Adipocyte (in vitro differentiated cells): ENCODE results near the gene NPAT.
"Not testable (repeated sequence)": the region's sequence is repeated elsewhere in the genome, so short reads cannot be mapped to it uniquely, and the experiment has no call there.

Experiments used
- DNase-seq: peaks from one replicate; pipeline ENCODE4 v3.0.0-alpha.2; 2015; ENCODE audit warnings: low read depth
- H3K27me3 ChIP-seq: replicated peaks from 2 replicates; pipeline ENCODE4 v1.7.0; 2013; ENCODE audit warnings: mild to moderate bottlenecking, low read length, moderate library complexity; ENCODE audit not compliant: control insufficient read depth, insufficient read depth
- H3K36me3 ChIP-seq: 2 replicates; pipeline ENCODE4 v1.7.0; 2013; ENCODE audit warnings: low read length, mild to moderate bottlenecking, moderate library complexity; ENCODE audit not compliant: control insufficient read depth, insufficient read depth, severe bottlenecking
- H3K4me1 ChIP-seq: 2 replicates; pipeline ENCODE4 v1.7.0; 2013; ENCODE audit warnings: mild to moderate bottlenecking, low read length, moderate library complexity; ENCODE audit not compliant: control insufficient read depth, insufficient read depth
- H3K4me3 ChIP-seq: 2 replicates; pipeline ENCODE4 v1.7.0; 2013; ENCODE audit warnings: mild to moderate bottlenecking, low read length, moderate library complexity
- H3K9ac ChIP-seq: 2 replicates; pipeline ENCODE4 v1.7.0; 2013; ENCODE audit warnings: mild to moderate bottlenecking, low read length, moderate library complexity
- H3K9me3 ChIP-seq: 2 replicates; pipeline ENCODE4 v1.7.0; 2013; ENCODE audit warnings: mild to moderate bottlenecking, low read length, moderate library complexity; ENCODE audit not compliant: control insufficient read depth

Gene NPAT

DNA sequence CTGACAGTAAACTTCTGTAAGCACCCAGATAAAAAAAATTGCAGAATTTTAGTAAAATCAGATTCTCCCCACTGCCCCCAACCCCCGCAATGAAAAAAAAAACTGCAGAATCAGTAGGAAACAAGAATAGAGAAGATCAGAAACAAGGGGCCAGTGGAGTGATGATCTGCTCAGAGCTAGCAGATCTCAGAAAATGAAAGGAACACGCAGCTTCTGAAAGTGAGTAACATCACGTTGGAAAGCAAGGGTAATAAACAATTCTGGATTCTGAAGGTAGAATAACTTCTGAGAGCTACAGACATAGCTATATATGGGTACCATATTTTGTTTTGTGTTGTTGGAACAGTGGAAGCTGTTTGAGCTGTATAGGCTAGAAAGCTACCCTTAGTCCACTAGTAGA, 77.8 kb downstream of the NPAT start:
- Histone ChIP-seq H3K4me3 (no peak overlapping the region), H3K9me3 (no peaks in the 10 kb centered on the region), H3K4me1 (no peaks in the 10 kb centered on the region), H3K27me3 (no peaks in the 10 kb centered on the region), H3K9ac (no peak overlapping the region), H3K36me3 (peaks cover 94% of the 10 kb centered on the region)
- DNase-seq: no peak

DNA sequence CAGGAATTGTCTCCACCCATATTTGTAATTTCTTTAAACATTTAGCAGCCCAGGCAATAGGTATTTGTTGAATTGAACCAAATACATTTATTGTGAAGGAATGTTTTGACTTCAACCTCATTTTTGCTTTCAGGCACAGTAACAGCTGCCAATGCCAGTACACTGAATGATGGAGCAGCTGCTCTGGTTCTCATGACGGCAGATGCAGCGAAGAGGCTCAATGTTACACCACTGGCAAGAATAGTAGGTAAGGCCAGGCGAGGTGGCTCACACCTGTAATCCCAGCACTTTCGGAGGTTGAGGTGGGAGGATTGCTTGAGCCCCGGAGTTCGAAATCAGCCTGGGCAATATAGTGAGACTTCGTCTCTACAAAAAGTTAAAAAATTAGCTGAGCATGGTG, 80.1 kb downstream of the NPAT start:
- DNase-seq: no peak
- peaks cover 81% of the 10 kb centered on the region for H3K36me3 ChIP-seq

DNA sequence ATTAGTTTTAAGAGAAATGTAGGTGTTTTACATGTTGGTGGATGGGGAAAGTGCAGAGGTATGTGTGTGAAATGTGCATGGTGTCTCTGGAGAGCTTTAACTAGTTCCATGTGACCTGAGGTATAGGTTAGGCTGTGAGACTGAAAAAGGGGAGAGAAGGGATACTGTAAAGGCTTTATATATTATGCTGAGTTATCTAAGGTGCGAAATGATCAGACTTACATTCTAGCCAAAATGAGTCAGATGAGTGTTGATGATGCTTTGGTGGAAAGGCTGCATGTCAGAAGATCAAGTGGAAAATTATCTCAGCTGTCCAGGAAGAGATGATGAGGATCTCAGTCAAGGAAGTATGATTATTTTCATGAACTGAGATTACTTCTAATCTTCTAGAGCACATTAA, 85.2 kb downstream of the NPAT start:
- H3K4me1 ChIP-seq: peaks cover 4% of the 10 kb centered on the region
- H3K36me3 ChIP-seq: peaks cover 57% of the 10 kb centered on the region
- no peak overlapping the region for H3K9ac ChIP-seq
- DNase-seq: no peak
- H3K27me3 ChIP-seq: no peaks in the 10 kb centered on the region
- H3K4me3 ChIP-seq: no peak overlapping the region
- no peaks in the 10 kb centered on the region for H3K9me3 ChIP-seq

More for the DNA sequence above, 80.1 kb downstream of the NPAT start:
- H3K27me3 ChIP-seq: no peaks in the 10 kb centered on the region
- no peaks in the 10 kb centered on the region for H3K9me3 ChIP-seq
- H3K4me3 ChIP-seq: no peak overlapping the region
- H3K4me1 ChIP-seq: no peaks in the 10 kb centered on the region
- no peak overlapping the region for H3K9ac ChIP-seq

DNA sequence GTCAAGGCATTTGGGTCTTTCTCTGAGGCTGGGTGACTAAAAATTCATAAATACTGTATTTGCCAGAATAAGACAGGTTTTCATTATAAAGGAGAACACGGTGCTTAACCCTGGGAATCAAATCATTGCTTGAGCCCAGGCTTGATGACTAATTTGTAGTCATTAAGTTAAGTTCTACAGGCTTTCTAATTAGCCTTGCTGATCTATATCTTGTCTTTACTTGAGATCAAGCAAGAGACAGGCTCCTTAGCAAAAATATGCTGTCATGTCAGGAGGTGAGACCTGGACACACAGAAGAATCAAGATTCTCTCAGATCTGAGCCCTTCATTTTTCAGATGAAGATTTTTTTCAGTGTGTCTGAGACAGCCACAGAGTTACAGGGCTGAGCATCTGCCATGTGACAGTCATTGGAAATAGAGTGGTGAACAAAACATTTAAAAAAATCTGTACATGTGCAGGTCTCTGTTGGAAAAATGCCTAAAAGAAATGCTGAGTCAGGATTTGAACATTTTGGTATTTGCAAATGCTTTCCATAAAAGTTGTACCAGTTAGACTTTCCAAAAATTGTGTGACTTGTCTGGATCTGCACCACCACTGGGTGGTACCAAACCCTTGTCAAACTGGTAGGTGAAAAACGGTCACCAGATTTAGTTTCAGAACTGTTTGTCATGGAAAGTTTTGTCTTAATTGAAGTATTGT, 86.4 kb downstream of the NPAT start:
- Histone ChIP-seq H3K36me3 (peaks cover 45% of the 10 kb centered on the region), H3K9ac (no peak overlapping the region), H3K4me3 (no peak overlapping the region), H3K9me3 (no peaks in the 10 kb centered on the region), H3K27me3 (no peaks in the 10 kb centered on the region), H3K4me1 (peaks cover 4% of the 10 kb centered on the region)
- peak; percentile 29 for DNase-seq

DNA sequence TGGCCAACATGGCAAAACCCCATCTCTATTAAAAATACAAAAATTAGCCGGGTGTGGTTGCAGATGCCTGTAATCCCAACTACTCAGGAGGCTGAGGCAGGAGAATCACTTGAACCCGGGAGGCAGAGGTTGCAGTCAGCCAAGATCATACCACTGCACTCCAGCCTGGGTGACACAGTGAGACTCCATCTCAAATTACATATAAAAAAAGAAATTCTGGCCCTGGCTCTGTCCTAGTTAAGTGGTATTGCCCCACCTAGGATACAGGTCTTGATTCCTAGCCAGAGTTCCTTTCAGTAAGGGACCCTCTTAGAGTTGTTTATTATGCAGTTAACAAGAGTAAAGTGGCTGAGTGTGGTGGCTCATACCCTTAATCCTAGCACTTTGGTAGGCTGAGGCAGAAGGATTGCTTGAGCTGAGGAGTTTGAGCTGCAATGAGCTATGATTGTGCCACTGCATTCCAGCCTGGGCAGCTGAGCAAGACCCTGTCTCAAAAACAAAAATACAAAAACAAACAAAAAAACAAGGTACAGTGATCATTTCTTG, 89.4 kb downstream of the NPAT start:
- not testable (repeated sequence) for H3K4me3 ChIP-seq, H3K4me1 ChIP-seq, H3K9me3 ChIP-seq, H3K9ac ChIP-seq, DNase-seq, H3K27me3 ChIP-seq
- peaks cover 25% of the 10 kb centered on the region for H3K36me3 ChIP-seq

DNA sequence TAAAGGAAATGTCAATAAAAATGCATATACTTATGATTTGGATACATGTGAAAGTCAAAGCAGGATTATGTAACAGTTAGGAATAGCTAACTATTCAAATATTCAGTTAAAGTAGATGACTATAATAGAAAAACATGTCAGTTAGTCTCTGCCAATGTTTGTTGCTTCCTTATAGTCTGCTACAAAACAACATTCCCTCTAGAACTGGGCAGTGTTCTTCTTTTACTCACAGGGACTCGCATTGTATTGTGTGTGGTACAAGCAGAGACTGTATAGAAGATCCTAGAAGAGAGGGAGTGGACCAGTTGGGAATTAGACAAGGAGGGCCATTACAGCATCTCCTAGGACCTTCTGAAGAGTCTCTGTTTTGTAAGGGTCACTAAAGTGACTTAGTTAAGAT, 90.4 kb downstream of the NPAT start:
- H3K36me3 ChIP-seq: peaks cover 26% of the 10 kb centered on the region
- H3K4me1 ChIP-seq: peaks cover 4% of the 10 kb centered on the region
- H3K27me3 ChIP-seq: no peaks in the 10 kb centered on the region
- H3K9ac ChIP-seq: no peak overlapping the region
- H3K4me3 ChIP-seq: no peak overlapping the region
- DNase-seq: peak; percentile 18
- no peaks in the 10 kb centered on the region for H3K9me3 ChIP-seq

DNA sequence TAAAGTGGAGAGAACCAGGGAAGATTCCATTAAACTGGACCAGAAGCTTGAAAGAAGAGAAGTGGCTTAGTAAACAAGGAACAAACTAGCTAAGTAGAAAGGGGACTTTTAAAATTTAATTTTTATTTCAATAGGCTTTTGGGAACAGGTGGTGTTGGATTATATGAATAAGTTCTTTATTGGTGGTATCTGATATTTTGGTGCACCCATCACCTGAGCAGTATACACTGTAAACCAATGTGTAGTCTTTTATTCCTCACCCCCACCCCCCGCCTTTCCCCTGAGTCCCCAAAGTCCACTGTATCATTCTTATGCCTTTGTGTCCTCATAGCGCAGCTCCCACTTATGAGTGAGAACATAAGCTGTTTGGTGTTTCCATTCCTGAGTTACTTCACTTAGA, 93.7 kb downstream of the NPAT start:
- Histone ChIP-seq H3K4me3 (no peak overlapping the region), H3K36me3 (peaks cover 9% of the 10 kb centered on the region), H3K9ac (no peak overlapping the region), H3K9me3 (no peaks in the 10 kb centered on the region), H3K4me1 (peaks cover 5% of the 10 kb centered on the region), H3K27me3 (no peaks in the 10 kb centered on the region)
- no peak for DNase-seq

DNA sequence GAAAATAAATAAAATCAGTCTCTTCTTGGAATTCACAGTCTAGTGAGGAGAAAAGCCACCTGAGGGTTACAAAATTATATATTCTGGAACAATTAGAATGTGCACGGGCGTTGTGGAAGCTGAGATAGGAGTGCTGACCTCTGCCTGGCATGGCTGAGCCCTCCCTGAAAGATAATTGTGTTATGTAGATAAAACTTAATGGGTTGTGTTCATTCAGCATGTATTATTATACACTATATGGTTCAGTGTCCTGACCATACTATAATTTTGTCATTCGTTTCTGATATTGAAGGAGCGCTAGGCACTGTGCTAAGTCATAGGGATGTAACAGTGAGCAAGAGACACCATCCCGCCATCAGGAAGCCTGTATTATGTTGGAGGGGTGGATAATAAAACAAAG, 97.3 kb downstream of the NPAT start:
- H3K4me3 ChIP-seq: no peak overlapping the region
- peaks cover 26% of the 10 kb centered on the region for H3K4me1 ChIP-seq
- no peaks in the 10 kb centered on the region for H3K9me3 ChIP-seq
- peaks cover 7% of the 10 kb centered on the region for H3K36me3 ChIP-seq
- DNase-seq: no peak
- H3K27me3 ChIP-seq: no peaks in the 10 kb centered on the region
- no peak overlapping the region for H3K9ac ChIP-seq

DNA sequence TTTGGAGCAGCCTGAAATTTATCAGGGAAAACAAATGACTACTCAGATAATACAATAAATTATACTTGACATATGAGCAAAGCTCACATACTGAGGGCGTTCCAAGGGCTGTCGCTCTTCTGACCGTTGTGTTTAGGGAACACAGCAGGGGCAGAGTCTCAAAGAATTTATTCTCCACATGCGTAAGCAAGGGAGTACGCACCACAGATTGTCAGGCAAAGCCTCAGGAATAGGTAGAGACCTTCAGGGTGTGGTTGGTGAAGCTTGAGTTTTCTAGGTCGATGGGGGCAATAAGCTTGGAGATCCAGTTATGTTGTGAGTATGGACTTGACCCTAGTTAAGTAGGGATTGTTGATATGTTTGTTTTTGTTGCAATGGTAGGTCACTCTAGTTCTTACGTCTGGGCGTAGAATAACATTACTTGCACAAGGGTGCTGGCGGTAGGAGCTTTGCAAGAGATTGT, 100.2 kb downstream of the NPAT start:
- Histone ChIP-seq H3K9me3 (no peaks in the 10 kb centered on the region), H3K9ac (peak overlapping the region; percentile 89), H3K36me3 (no peaks in the 10 kb centered on the region), H3K4me3 (peak overlapping the region; percentile 88), H3K4me1 (peaks cover 26% of the 10 kb centered on the region), H3K27me3 (no peaks in the 10 kb centered on the region)
- peak; percentile 46 for DNase-seq

DNA sequence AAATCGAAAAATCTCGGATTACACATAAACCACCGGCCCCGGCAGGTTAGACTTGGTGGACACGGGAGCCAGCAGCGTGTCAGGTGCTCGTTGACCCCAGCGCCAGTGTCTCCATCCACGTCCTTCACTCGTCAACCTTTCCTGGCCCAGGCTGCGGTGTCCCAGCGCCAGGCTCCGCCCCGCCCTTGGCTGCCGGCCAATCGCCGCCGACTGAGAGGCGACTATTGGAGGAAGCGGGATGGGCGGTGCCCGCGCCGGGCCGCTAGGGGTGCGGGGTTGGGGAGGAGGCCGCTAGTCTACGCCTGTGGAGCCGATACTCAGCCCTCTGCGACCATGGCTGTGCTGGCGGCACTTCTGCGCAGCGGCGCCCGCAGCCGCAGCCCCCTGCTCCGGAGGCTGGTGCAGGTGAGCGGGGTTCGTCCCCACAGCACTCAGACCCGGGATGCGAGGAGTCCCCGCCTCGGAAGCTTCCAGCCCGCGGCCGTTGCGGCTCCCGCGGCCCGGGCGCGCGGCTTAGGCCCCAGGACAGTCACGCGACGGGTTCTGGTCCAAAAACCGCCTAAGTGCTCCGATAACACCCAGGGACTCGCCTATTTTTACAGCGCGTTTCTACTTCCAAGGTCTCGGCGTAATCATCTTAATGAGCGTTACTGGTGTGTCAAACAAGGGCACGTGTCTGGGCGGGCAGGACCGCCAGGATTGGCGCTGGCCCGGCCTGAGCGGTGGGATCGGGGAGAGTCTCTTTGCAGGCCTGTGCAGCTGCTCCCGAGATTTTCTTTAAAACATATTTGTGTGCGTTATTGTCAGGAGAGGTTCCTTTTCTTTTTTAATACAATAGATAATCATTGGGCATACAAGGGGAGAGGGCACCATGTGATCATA, 100.9 kb downstream of the NPAT start, which contains the start of gene ACAT1:
Gene ACAT1, plus strand, starts transcription at position 294 of the 882 bp plus-strand sequence. Its CDS starts 40 bp downstream, at position 334.
- peaks cover 26% of the 10 kb centered on the region for H3K4me1 ChIP-seq
- H3K27me3 ChIP-seq: no peaks in the 10 kb centered on the region
- peak within 1 kb of the TSS; percentile 89 for H3K9ac ChIP-seq
- H3K4me3 ChIP-seq: peak within 1 kb of the TSS; percentile 88
- no peaks in the 10 kb centered on the region for H3K36me3 ChIP-seq
- no peaks in the 10 kb centered on the region for H3K9me3 ChIP-seq
- DNase-seq: peak; percentile 97

DNA sequence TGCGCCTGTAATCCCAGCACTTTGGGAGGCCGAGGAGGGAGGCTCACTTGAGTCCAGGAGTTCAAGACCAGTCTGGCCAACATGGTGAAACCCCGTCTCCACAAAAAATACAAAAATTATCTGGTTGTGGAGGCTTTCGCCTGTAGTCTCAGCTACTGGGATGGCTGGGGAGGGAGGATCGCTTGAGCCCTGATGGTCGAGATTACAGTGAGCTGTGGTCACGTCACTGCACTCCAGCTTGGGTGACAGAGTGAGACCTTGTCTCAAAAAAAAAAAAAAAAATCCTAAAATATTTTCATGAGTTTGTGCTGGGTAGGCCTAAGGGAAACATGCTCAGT, 101.5 kb downstream of the NPAT start:
- Histone ChIP-seq H3K4me1 (peaks cover 30% of the 10 kb centered on the region), H3K9ac (peak overlapping the region; percentile 89), H3K4me3 (peak overlapping the region; percentile 88)
- not testable (repeated sequence) for H3K27me3 ChIP-seq, H3K9me3 ChIP-seq, DNase-seq, H3K36me3 ChIP-seq
